ENCODE data around the gene RPL7A.

The RPL7A gene

GRCh38 chr9:133349965-133350616 lies 2.1 kb downstream of the RPL7A start:
- DNase-seq = no peak

- DNase-seq = no peak
Measured at GRCh38 chr9:133351526-133351907, 3.5 kb downstream of the RPL7A start.

GRCh38 chr9:133351908-133352634 lies 4.1 kb downstream of the RPL7A start:
- peak; percentile 66 for DNase-seq

- no peak for DNase-seq
Measured at GRCh38 chr9:133352635-133353340, 4.8 kb downstream of the RPL7A start.

GRCh38 chr9:133353548-133353947 lies 5.5 kb downstream of the RPL7A start:
- no peak for DNase-seq

- DNase-seq = no peak
Measured at GRCh38 chr9:133354766-133355165, 6.7 kb downstream of the RPL7A start.

GRCh38 chr9:133355881-133356357 lies 7.9 kb downstream of the RPL7A start:
- DNase-seq = no peak

- DNase-seq = peak; percentile 73
Measured at GRCh38 chr9:133356391-133357091, 8.5 kb downstream of the RPL7A start, which contains the start of the genes SURF1 and SURF2. Gene SURF1, minus strand, starts transcription at chr9:133356487. Its CDS starts 34 bp downstream, at chr9:133356453. Gene SURF2, plus strand, starts transcription at chr9:133356550. Its CDS starts 43 bp downstream, at chr9:133356593.

- no peak for DNase-seq
Measured at GRCh38 chr9:133357656-133358055, 9.6 kb downstream of the RPL7A start.

GRCh38 chr9:133359399-133360175 lies 11.6 kb downstream of the RPL7A start:
- DNase-seq = no peak

- no peak for DNase-seq
Measured at GRCh38 chr9:133360400-133361393, 12.7 kb downstream of the RPL7A start.

- DNase-seq = no peak
Measured at GRCh38 chr9:133361507-133362092, 13.6 kb downstream of the RPL7A start.

- DNase-seq = no peak
Measured at GRCh38 chr9:133362359-133363044, 14.5 kb downstream of the RPL7A start.

- no peak for DNase-seq
Measured at GRCh38 chr9:133366435-133366834, 18.4 kb downstream of the RPL7A start.

- no peak for DNase-seq
Measured at GRCh38 chr9:133367221-133367620, 19.2 kb downstream of the RPL7A start.

- DNase-seq = no peak
Measured at GRCh38 chr9:133367778-133368177, 19.8 kb downstream of the RPL7A start.

- DNase-seq = no peak
Measured at GRCh38 chr9:133368249-133368881, 20.3 kb downstream of the RPL7A start.

- DNase-seq = no peak
Measured at GRCh38 chr9:133369422-133369821, 21.4 kb downstream of the RPL7A start.

GRCh38 chr9:133369933-133370332 lies 21.9 kb downstream of the RPL7A start:
- no peak for DNase-seq
